H1 (cell line): ENCODE data around the gene FGF1. TPM values are rescaled to one million over a fixed set of nuclear protein-coding genes. Genes with fewer than 3 reads are reported as not detected.

ENCODE experiments used
- CTCF ChIA-PET: fragments of 300-600 bp; sonication (Branson Sonifier 250); formaldehyde crosslinking; loops from one replicate; lab custom pipeline; 2021; ENCODE audit not compliant: partially characterized antibody; lab: Charles Lee
- POLR2A ChIA-PET: fragments of 300-600 bp; sonication (Branson Sonifier 250); formaldehyde crosslinking; loops from one replicate; lab custom pipeline; 2021; ENCODE audit warnings: inconsistent platforms; ENCODE audit not compliant: partially characterized antibody; lab: Charles Lee
- DNase-seq, 2 experiments: peaks; one replicate each; pipeline versions ENCODE4 v3.0.0 to v3.0.0-alpha.2; 2010 to 2022; ENCODE audit warnings: low spot score in 2 of 2, low read depth in 1 of 2, mixed read lengths in 1 of 2
- FAIRE-seq: peaks from 2 replicates; lab custom pipeline; 2011; peaks lifted over from hg19 to GRCh38; lab: Jason Lieb, UNC
- H2AFZ ChIP-seq: 2 replicates; pipeline ENCODE4 v1.8.1; 2012; ENCODE audit warnings: low read length, inconsistent platforms
- H2AK5ac ChIP-seq: 2 replicates; pipeline ENCODE4 v1.6.1; 2013; ENCODE audit warnings: low read depth, low read length
- H2BK120ac ChIP-seq: replicated peaks from 2 replicates; pipeline ENCODE3; 2013; ENCODE audit warnings: low read depth, low read length, inconsistent platforms
- H2BK12ac ChIP-seq: 2 replicates; pipeline ENCODE4 v1.6.1; 2013; ENCODE audit warnings: low read depth, low read length
- H2BK15ac ChIP-seq: 2 replicates; pipeline ENCODE4 v1.6.1; 2013; ENCODE audit warnings: low read length
- H2BK20ac ChIP-seq: 2 replicates; pipeline ENCODE4 v1.6.1; 2013; ENCODE audit warnings: low read length
- H2BK5ac ChIP-seq: 2 replicates; pipeline ENCODE4 v1.6.1; 2013; ENCODE audit warnings: low read depth, low read length
- H3K14ac ChIP-seq: 2 replicates; pipeline ENCODE4 v1.6.1; 2013; ENCODE audit warnings: inconsistent platforms; ENCODE audit not compliant: insufficient read length
- H3K18ac ChIP-seq: 2 replicates; pipeline ENCODE4 v1.6.1; 2013; ENCODE audit warnings: low read length; ENCODE audit errors: extremely low read depth
- H3K23ac ChIP-seq: 2 replicates; pipeline ENCODE4 v1.6.1; 2013; ENCODE audit warnings: inconsistent platforms; ENCODE audit not compliant: insufficient read length
- H3K23me2 ChIP-seq: 2 replicates; pipeline ENCODE4 v1.6.1; 2013; ENCODE audit warnings: low read depth, low read length
- H3K27ac ChIP-seq: 2 replicates; pipeline ENCODE4 v1.6.1; 2011; ENCODE audit warnings: low read depth, low read length, inconsistent platforms
- H3K27me3 ChIP-seq, 4 experiments: replicated peaks in 1 of 4; 1 replicate in 1 of 4; 2 replicates in 3 of 4; pipeline versions ENCODE4 v1.6.1 to v1.8.1; 2011 to 2013; ENCODE audit warnings: low read length in 3 of 4, mild to moderate bottlenecking in 3 of 4, inconsistent platforms in 2 of 4, mixed read lengths in 2 of 4, moderate library complexity in 1 of 4; ENCODE audit not compliant: control insufficient read depth in 3 of 4, insufficient read depth in 3 of 4; ENCODE audit errors: extremely low read depth in 1 of 4
- H3K36me3 ChIP-seq, 4 experiments: 2 replicates each; pipeline versions ENCODE4 v1.6.1 to v1.8.1; 2011 to 2013; ENCODE audit warnings: mild to moderate bottlenecking in 4 of 4, low read length in 3 of 4, moderate library complexity in 2 of 4, control low read depth in 1 of 4, inconsistent platforms in 1 of 4; ENCODE audit not compliant: insufficient read depth in 4 of 4, control insufficient read depth in 2 of 4
- H3K4ac ChIP-seq: replicated peaks from 2 replicates; pipeline ENCODE3; 2013; ENCODE audit warnings: low read length, low read depth, mixed read lengths, inconsistent platforms; ENCODE audit not compliant: insufficient read length
- H3K4me1 ChIP-seq, 4 experiments: replicated peaks in 1 of 4; 1 replicate in 1 of 4; 2 replicates in 3 of 4; pipeline versions ENCODE4 v1.6.1 to v1.8.1; 2011 to 2013; ENCODE audit warnings: low read length in 3 of 4, inconsistent platforms in 2 of 4, mixed read lengths in 1 of 4; ENCODE audit not compliant: insufficient read depth in 4 of 4, control insufficient read depth in 3 of 4
- H3K4me2 ChIP-seq, 2 experiments: 2 replicates each; pipeline versions ENCODE4 v1.6.1 to v1.8.1; 2011 to 2013; ENCODE audit warnings: low read depth in 2 of 2, low read length in 2 of 2, control low read depth in 1 of 2, inconsistent platforms in 1 of 2, mild to moderate bottlenecking in 1 of 2; ENCODE audit not compliant: insufficient read depth in 1 of 2
- H3K4me3 ChIP-seq, 4 experiments: fragments of 200-600, 300-600 bp in 1 of 4; sonication (generic), shearing (Covaris generic), sonication (Bioruptor Twin) in 1 of 4; 2 replicates each; pipeline versions ENCODE4 v1.5.1 to v1.8.1; 2011 to 2016; ENCODE audit warnings: low read length in 4 of 4, low read depth in 3 of 4, control low read depth in 2 of 4, inconsistent platforms in 2 of 4, mild to moderate bottlenecking in 2 of 4, mixed read lengths in 1 of 4, moderate library complexity in 1 of 4; ENCODE audit not compliant: insufficient read depth in 2 of 4; ENCODE audit errors: extremely low read depth in 1 of 4
- H3K56ac ChIP-seq: replicated peaks from 2 replicates; pipeline ENCODE3; 2013; ENCODE audit warnings: low read depth, mild to moderate bottlenecking, mixed read lengths, low read length, inconsistent platforms; ENCODE audit not compliant: insufficient read length
- H3K79me1 ChIP-seq: 2 replicates; pipeline ENCODE4 v1.6.1; 2013; ENCODE audit warnings: low read depth, low read length, control low read depth
- H3K79me2 ChIP-seq, 2 experiments: 2 replicates each; pipeline versions ENCODE4 v1.6.1 to v1.8.1; 2012 to 2013; ENCODE audit warnings: low read length in 2 of 2, mild to moderate bottlenecking in 2 of 2, inconsistent platforms in 1 of 2; ENCODE audit not compliant: insufficient read depth in 2 of 2, control insufficient read depth in 1 of 2
- H3K9ac ChIP-seq, 4 experiments: replicated peaks in 1 of 4; 1 replicate in 1 of 4; 2 replicates in 3 of 4; pipeline versions ENCODE4 v1.6.1 to v1.8.1; 2011 to 2013; ENCODE audit warnings: low read depth in 3 of 4, low read length in 3 of 4, control low read depth in 2 of 4, mild to moderate bottlenecking in 2 of 4, moderate library complexity in 2 of 4, inconsistent platforms in 1 of 4; ENCODE audit errors: extremely low read depth in 1 of 4
- H3K9me3 ChIP-seq, 2 experiments: 2 replicates each; pipeline versions ENCODE4 v1.6.1 to v1.8.1; 2012 to 2013; ENCODE audit warnings: mild to moderate bottlenecking in 2 of 2, moderate library complexity in 2 of 2, control low read depth in 1 of 2, inconsistent platforms in 1 of 2, low read depth in 1 of 2, low read length in 1 of 2, mixed read lengths in 1 of 2; ENCODE audit not compliant: insufficient read depth in 2 of 2
- H4K20me1 ChIP-seq, 2 experiments: replicated peaks in 1 of 2; 2 replicates each; pipeline versions ENCODE3 to v1.8.1; 2011 to 2013; ENCODE audit warnings: inconsistent platforms in 2 of 2, low read length in 2 of 2, mild to moderate bottlenecking in 1 of 2; ENCODE audit not compliant: insufficient read depth in 2 of 2, control insufficient read depth in 1 of 2
- H4K5ac ChIP-seq: 2 replicates; pipeline ENCODE4 v1.6.1; 2013; ENCODE audit warnings: low read length, low read depth, mixed read lengths, inconsistent platforms; ENCODE audit not compliant: insufficient read length
- H4K8ac ChIP-seq: 2 replicates; pipeline ENCODE4 v1.8.0; 2013; ENCODE audit warnings: mild to moderate bottlenecking, moderate library complexity, low read length, inconsistent platforms; ENCODE audit not compliant: insufficient read depth; ENCODE audit errors: extremely low read depth
- H4K91ac ChIP-seq: replicated peaks from 2 replicates; pipeline ENCODE3; 2013; ENCODE audit warnings: low read length, mixed read lengths, inconsistent platforms; ENCODE audit not compliant: insufficient read length
- CBX5 ChIP-seq: fragments of 300-800, 300-1000 bp; sonication (generic); IDR thresholded peaks from 2 replicates; pipeline ENCODE4 v1.7.1; 2016; ENCODE audit warnings: antibody characterized with exemption, low read length, low read depth
- CHD1 ChIP-seq: IDR thresholded peaks from 2 replicates; pipeline ENCODE4 v1.6.1; 2012; ENCODE audit warnings: low read depth, low read length, improper control_type of control experiment
- E2F6 ChIP-seq: IDR thresholded peaks from 2 replicates; pipeline ENCODE4 v1.6.1; 2012; ENCODE audit warnings: inconsistent platforms
- FOSL1 ChIP-seq: IDR thresholded peaks from 2 replicates; pipeline ENCODE4 v1.6.1; 2011; ENCODE audit warnings: mild to moderate bottlenecking, low read depth, low read length, moderate library complexity; ENCODE audit not compliant: insufficient read depth
- HDAC2 ChIP-seq, 2 experiments: fragments of 300-600 bp in 1 of 2; sonication (generic) in 1 of 2; IDR thresholded peaks; 2 replicates each; pipeline ENCODE4 v1.6.1; 2011 to 2012; ENCODE audit warnings: low read depth in 2 of 2, low read length in 2 of 2, mild to moderate bottlenecking in 2 of 2, moderate library complexity in 2 of 2, borderline replicate concordance in 1 of 2, inconsistent platforms in 1 of 2
- NANOG ChIP-seq: IDR thresholded peaks from 2 replicates; pipeline ENCODE4 v1.6.1; 2011; ENCODE audit warnings: low read length, low read depth, mild to moderate bottlenecking, inconsistent platforms; ENCODE audit not compliant: insufficient read depth, poor library complexity, severe bottlenecking
- PHF8 ChIP-seq: fragments of 200-600 bp; sonication (generic); conservative IDR thresholded peaks from 2 replicates; pipeline ENCODE4 v1.7.1; 2012; ENCODE audit warnings: low read depth, mild to moderate bottlenecking, inconsistent platforms, low read length, moderate library complexity
- POU5F1 ChIP-seq: IDR thresholded peaks from 2 replicates; pipeline ENCODE4 v1.6.1; 2011; ENCODE audit warnings: low read depth, mild to moderate bottlenecking, low read length, moderate library complexity
- RAD21 ChIP-seq, 2 experiments: IDR thresholded peaks in 1 of 2; conservative IDR thresholded peaks in 1 of 2; 2 replicates each; pipeline ENCODE4 v1.6.1; 2011; ENCODE audit warnings: low read depth in 2 of 2, low read length in 2 of 2, improper control_type of control experiment in 1 of 2, inconsistent platforms in 1 of 2, mild to moderate bottlenecking in 1 of 2, moderate library complexity in 1 of 2
- TAF1 ChIP-seq: IDR thresholded peaks from 2 replicates; pipeline ENCODE4 v1.6.1; 2011; ENCODE audit warnings: mild to moderate bottlenecking, low read depth, low read length
- TAF7 ChIP-seq: optimal IDR thresholded peaks from 2 replicates; pipeline ENCODE3; 2011; ENCODE audit warnings: low read depth, mild to moderate bottlenecking, inconsistent platforms, low read length, moderate library complexity, borderline replicate concordance
- ZNF274 ChIP-seq: IDR thresholded peaks from 2 replicates; pipeline ENCODE4 v1.7.0; 2012; ENCODE audit warnings: low read length, borderline replicate concordance; ENCODE audit errors: extremely low read depth
- WGBS, 2 experiments: shearing (Covaris generic) in 1 of 2; methylation state at CpG; one replicate each; pipeline versions ENCODE4 v1.1.6 to v1.1.7; 2013 to 2015; ENCODE audit warnings: low lambda C conversion rate in 2 of 2, mixed read lengths in 2 of 2, inconsistent platforms in 1 of 2, low coverage in 1 of 2, missing lambda C conversion rate in 1 of 2; ENCODE audit not compliant: insufficient replicate concordance in 2 of 2, insufficient coverage in 1 of 2, insufficient read length in 1 of 2; ENCODE audit errors: extremely low coverage in 1 of 2, missing lambda C conversion rate in 1 of 2; 5-methylcytosine and 5-hydroxymethylcytosine counted together
- polyA plus RNA-seq, 7 experiments: library from polyadenylated mRNA; depleted of rRNA in 3 of 7; stranded (reverse) in 5 of 7; unstranded in 2 of 7; fragments of >200 nt in 5 of 7; fragments of 200-250 nt in 2 of 7; gene quantifications; 1 replicate in 5 of 7; 2 replicates in 1 of 7; 4 replicates in 1 of 7; pipeline versions ENCODE4 v1.2.1 to v1.2.3, GENCODE V29; 2011 to 2013; ENCODE audit warnings: missing spikeins in 2 of 7, mixed read lengths in 2 of 7
- total RNA-seq: library from RNA; stranded (reverse); fragmentation: NEBNext Ultra II Directional; extraction: Animal tissue kit (Norgen Biotek cat#: 25700); gene quantifications from 2 replicates; pipeline ENCODE4 v1.2.1, GENCODE V29; 2021

Gene FGF1
- total and polyA plus RNA-seq, 2 of the 8 experiments (the other 6 are each of a cell fraction or from before 2014, with no cell fraction given) = 0.30 to 0.50 TPM

GRCh38 chr5:142630927-142631539, 54.9 kb downstream of the FGF1 start:
- Histone ChIP-seq H3K4me1 (no peaks in the 10 kb centered on the region; a peak in 1 of 7 replicates), H3K56ac (no peak overlapping the region), H3K14ac (no peak overlapping the region), H3K4ac (no peak overlapping the region), H4K20me1 (no peaks in the 10 kb centered on the region), H2AK5ac (no peak overlapping the region), H4K91ac (no peak overlapping the region), H3K23me2 (no peaks in the 10 kb centered on the region), H3K18ac (no peak overlapping the region), H3K4me2 (no peak overlapping the region), H3K79me2 (no peaks in the 10 kb centered on the region), H2BK20ac (no peak overlapping the region), H2BK12ac (no peak overlapping the region), H2BK5ac (no peak overlapping the region), H3K27ac (no peak overlapping the region), H4K5ac (no peak overlapping the region), H3K9ac (no peak overlapping the region), H3K23ac (no peak overlapping the region), H3K4me3 (no peak overlapping the region), H2AFZ (no peak overlapping the region), H2BK120ac (no peak overlapping the region), H2BK15ac (no peak overlapping the region), H3K36me3 (no peaks in the 10 kb centered on the region), H3K79me1 (no peaks in the 10 kb centered on the region), H4K8ac (no peak overlapping the region), H3K9me3 (no peaks in the 10 kb centered on the region), H3K27me3 (no peaks in the 10 kb centered on the region)
- FAIRE-seq (no peak), DNase-seq (no peak)
- WGBS, 2 experiments = 88% methylated on average over 7 of the region's 7 CpGs; no CpG with 5 or more reads in 1 of the 2 experiments
- ChIA-PET CTCF (interaction anchor here (0.7 to 1.6 kb wide), 7 partner anchors 20 to 399 kb away, joined by 3 to 6 read pairs (median 4); no protein-coding TSS in a partner anchor), POLR2A (interaction anchor here (1.7 kb wide), 1 partner anchor 11 kb away, joined by 7 read pairs; no protein-coding TSS in a partner anchor)
- TF ChIP-seq CHD1 = no peak
- no peak for TF ChIP-seq TAF1
- TF ChIP-seq RAD21 (IDR thresholded peaks at IDR 0.05 in 1 of 2, conservative IDR thresholded peaks at IDR 0.05 in 1 of 2; ENCODE audit: low read depth in 2 of 2, low read length in 2 of 2) = no peak
- TF ChIP-seq POU5F1 = no peak
- TF ChIP-seq HDAC2 (IDR thresholded peaks at IDR 0.05; ENCODE audit: borderline replicate concordance in 1 of 2, low read depth in 2 of 2, low read length in 2 of 2) = no peak
- no peak for TF ChIP-seq NANOG
- TF ChIP-seq CBX5 = no peak
- no peak for TF ChIP-seq TAF7
- TF ChIP-seq PHF8 = no peak
- no peak for TF ChIP-seq E2F6
- no peak for TF ChIP-seq FOSL1
- no peak for TF ChIP-seq ZNF274
